ENCODE measurements around the gene ZNF564.

GRCh38 chr19:12545267-12545666, 6.0 kb downstream of the ZNF564 start:
- TF ChIP-seq CTCF (IDR thresholded peaks at IDR 0.05) (no peak), POLR2A (IDR thresholded peaks at IDR 0.05) (no peak)

All from heart left ventricle (tissue), 13 donors.